Activated naive CD4-positive, alpha-beta T cell treated with Interleukin-2 at 50 U/mL for 16 hours (primary cell): ENCODE measurements around the gene L3MBTL3.
"Not testable (repeated sequence)": the region's sequence is repeated elsewhere in the genome, so short reads cannot be mapped to it uniquely, and the experiment has no call there.

Experiments
- DNase-seq: peaks from one replicate; pipeline ENCODE4 v3.0.0-alpha.2; 2020

Gene L3MBTL3

DNA sequence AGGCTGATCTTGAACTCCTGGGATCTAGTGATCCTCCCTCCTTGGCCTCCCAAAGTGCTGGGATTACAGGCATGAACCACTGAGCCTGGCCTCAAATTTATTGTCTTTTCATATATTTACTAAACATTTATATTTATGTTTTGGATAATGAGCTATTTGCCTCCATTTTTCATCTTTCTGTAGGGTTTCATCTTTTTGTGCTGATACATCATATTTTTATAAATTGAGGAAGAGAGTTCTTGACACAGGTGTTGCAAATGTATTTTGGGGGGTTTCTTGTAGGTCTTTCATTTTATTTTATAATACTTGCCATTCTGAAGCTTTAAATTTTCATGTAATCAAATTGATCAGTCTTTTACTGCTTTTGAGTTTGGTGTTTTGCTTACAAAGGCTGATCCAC lies 72.4 kb downstream of the L3MBTL3 start:
- no peak for DNase-seq

DNA sequence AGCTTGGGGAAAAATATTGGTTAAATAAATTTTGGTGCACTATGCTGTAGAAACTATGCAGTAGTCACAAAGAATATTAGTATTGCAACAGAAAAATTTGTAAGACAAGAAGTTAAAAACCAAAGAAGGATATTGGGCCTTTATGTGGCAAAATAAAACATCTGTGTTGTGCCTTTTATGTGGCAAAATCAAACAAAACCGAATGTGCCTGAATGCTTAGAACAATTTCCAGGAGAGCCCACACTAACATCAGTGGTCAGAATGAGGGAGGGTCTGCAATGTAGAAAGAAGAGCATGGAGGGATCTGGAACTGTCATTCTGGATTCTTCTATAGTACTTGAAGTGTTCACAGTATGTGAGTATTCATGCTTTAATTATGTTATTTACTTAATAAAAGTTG lies 75.2 kb downstream of the L3MBTL3 start:
- DNase-seq, result no peak

DNA sequence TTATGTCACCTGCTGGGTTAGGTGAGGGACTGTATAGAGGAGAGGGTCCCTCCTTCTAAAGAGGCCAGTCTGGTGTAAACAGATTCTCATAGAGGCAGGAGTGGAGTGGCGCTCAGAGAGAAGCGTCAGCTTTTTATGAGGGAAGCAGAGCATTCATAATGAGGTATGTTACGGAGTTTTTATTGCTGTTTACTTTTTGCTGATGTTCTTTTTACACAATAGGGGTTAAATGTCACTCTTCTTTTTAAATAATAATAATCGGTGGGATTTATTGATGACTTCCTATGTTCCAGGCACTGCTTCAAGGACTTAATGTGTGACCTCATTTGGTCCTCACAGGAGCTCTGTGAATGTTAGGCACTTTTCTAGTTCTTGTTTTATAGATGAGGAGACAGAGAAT lies 79.9 kb downstream of the L3MBTL3 start:
- DNase-seq, result no peak

DNA sequence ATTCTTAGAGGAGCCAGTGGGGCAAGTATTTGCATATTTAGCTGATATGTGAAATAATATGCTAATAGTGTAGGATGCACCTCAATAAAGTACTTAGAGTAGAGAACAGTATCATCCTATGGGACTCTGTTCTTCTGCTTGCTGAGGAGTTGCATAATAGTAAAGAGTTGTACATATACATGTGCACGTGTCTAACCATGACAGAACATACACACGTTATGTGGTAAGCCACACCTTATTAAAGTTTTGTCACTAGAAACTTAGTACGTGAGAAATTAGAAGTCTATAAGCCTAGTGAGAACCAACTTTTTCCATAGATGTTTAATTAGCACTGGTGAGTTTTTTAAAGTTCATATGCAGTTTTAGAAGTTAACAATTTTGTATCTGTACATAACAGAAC lies 80.7 kb downstream of the L3MBTL3 start:
- DNase-seq, result no peak

DNA sequence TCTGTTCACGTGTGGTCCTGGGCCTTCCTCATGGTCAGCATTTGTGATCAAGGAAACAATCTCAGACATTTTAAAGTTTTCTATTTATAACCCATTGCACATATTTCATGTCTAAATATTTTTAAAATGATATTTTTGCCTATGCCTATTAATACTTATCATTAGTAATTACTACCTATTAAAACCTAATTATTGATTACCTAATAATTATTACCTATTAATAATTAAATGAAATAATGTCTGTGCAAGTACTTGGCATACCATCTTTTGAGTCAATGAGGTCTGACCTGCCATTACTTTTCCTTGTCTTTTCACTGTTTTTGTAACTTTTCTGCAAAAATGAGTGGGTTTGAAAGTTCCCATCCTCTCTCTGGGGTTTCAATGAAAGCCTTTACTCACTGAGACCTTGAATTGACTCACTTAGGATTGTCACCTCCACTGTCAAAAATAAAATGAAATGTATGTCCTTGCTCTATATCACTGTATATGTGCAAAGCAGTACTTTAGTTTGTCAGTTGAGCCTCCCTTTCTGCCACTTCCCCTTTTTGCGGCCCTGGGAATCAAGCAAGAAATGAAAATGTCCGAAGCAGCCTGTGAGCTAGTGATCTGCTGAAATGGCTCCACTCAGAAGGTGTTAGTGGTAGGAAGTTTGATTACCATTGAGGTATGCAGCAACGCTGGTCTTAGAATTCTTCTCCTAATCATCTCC lies 87.8 kb downstream of the L3MBTL3 start:
- no peak for DNase-seq

DNA sequence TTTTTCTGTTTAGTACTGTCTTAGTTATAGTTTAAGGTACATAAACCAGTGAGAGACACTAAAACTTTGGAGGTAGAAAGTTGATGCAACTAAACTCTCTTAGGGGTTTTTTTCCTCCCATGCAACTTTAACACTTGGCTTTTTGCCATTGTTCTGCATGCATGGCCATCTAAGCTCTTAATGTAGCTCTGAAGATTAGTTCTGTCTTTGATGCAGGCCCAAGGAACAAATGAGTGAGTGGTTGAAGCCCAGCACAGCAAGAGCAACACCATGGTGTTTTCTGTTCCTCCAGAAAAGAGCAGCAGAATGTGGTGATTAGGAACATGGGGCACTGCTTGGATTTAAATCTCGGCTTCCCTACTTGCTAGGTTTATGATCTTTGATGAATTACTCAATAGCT lies 89.3 kb downstream of the L3MBTL3 start:
- DNase-seq, result no peak

DNA sequence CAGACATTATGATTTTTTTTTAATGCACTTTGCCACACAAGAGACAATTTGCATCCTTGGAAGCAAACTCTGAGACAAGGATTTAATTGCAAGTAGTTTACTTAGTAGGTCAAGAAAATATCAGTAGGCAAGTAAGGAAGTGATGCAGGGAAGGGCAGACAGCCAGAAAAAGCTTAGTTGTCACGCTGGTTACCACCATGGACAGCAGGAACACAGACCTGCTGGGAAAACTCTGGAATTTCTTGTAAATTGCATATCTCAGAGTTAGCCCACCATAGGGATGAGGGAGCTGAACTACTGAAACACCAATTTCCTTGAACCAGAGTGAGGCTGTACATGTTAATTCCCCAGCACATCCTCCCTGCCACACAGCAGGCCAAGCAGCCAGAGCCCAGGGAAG lies 92.7 kb downstream of the L3MBTL3 start:
- DNase-seq, result no peak

DNA sequence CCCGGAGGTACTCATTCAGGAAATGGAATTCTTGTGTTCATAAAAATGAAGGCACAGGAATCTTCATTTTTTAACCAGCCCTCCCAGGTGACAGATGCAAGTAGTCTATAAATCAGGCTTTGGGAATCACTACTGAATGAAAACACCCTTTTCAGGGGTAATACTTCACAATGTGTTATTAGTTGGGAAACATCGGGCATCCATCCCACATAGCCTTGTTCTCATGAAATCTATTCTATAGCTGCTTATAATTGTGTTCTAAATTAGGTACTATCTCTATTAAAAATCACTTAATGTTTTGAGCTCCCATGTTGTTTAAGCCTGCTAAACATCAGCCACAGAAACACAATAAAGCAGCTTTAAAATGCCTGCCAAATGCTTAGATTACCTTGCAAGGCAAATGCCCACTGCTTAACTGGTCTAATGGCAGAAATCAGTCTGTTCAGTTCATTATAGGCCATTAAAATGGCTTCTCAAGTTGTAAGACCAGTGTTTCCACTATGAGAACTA lies 94.9 kb downstream of the L3MBTL3 start:
- DNase-seq, result no peak

DNA sequence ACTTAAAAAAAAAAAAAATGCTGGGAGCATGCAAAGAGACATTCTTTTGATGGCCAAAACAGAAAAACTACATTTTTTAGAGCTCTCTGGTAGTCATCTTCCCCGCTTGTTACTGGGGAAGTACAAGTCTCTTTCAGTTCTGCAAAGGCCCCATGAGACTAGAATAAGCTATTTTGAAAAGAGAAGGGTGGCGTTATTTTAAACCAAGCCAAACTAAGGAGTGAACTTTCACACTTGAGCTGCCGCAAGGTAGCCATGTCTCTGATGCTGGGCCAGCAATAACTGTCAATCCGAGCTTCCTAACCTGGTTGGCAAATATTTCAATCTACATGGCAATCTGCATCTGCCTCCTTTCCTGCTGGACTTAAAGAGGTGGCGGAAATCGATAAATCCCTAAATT lies 96.7 kb downstream of the L3MBTL3 start:
- no peak for DNase-seq

DNA sequence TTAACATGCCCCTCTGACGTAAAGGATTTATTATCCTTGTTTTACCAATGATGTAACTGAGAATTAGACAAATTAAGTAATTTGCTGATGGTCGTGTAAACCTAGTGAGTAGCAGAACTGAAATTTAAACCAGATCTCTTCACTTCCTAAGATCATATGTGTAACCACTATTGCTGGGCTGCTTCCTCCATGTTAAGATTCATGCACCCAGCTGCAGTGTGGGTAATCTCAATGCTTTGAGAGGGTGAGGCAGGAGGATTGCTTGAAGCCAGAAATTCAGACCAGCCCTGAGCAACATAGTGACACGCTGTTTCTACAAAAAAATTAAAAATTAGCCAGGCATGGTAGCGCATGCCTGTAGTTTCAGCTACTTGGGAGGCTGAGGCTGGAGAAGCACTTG lies 97.9 kb downstream of the L3MBTL3 start:
- no peak for DNase-seq

DNA sequence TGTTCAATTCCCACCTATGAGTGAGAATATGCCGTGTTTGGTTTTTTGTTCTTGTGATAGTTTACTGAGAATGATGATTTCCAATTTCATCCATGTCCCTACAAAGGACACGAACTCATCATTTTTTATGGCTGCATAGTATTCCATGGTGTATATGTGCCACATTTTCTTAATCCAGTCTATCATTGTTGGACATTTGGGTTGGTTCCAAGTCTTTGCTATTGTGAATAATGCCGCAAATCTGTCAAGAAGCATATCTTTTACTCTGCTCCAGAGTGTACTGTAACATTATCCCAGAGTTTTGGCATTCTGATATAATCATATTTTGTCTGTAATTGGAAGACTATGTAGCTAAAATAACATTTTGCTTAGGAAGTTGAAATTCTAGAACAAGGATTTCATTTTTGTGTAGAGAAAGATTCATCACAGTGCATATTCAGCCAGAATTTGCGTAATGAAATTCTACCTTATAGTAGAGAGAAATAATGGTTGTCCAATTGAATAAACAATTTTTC lies 98.9 kb downstream of the L3MBTL3 start:
- not testable (repeated sequence) for DNase-seq

DNA sequence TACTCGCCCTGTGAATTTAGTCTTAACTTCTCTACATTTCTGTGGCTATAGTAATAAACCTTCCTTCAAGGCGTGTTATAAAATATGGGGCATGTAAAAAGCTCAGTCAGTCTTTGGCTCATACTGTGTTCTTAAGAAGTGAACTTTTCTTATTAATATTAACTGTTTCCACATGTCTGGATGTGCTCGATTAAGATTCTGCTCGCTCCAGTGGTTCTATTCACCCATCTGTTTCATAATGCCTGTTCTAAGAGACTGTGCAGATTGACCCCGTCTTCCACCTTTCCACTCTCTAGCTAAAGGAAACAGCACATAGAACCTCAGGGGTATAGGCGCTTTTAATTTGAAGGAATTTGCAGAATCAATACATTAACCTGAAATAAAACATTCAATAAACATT lies 99.9 kb downstream of the L3MBTL3 start:
- no peak for DNase-seq

DNA sequence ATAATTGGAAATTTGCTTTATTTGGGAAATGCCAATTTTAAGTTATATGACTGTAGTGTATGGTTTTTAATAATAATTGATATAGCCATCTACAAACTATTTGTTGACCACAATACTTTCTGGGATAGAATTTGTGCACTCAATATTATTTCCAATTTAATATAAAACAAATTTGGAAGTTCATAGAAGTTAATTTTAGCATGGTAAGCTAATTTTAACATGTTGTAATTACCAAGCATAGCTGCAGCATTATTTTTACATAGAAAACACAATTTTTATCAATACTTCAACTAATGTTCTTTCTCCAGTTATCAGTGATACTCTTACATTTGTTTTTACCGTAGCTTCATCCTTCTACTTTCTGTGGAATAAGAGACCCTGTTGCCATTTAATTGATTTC lies 100.8 kb downstream of the L3MBTL3 start:
- no peak for DNase-seq

DNA sequence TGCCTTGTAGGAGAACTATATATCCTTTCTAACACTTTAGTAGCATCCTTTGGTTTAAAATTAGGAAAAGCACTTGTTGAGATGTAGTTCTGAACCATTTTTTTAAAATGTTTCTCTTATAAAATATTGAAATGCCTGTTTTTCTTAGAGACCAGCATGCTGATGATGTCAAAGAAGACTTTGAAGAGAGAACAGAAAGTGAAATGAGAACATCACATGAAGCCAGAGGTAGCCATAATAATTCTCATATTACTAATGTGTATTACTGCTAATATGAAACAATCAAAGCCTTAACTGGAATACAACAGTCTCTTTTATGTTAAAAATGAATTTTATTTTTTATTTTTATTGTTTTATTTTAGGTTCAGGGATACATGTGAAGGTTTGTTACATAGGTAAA lies 102.3 kb downstream of the L3MBTL3 start:
- DNase-seq, result no peak

DNA sequence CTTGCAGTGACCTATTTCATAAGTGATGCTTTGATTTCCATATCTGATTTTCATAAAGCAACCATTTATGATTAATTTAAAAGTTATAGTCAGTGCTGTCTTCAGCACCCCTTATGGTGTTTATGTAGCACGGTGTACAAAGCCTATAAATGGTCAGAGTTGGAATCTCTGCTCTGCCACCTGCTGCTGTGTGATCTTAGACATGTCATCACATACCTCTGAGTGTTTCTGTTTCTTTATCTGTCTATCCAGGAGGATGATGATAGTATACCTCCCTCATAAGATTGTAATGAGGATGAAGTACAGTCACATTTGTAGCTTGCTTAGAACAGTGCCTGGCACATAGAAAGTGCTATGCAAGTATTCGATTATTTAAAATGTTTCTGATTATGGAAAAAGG lies 103.9 kb downstream of the L3MBTL3 start:
- no peak for DNase-seq

DNA sequence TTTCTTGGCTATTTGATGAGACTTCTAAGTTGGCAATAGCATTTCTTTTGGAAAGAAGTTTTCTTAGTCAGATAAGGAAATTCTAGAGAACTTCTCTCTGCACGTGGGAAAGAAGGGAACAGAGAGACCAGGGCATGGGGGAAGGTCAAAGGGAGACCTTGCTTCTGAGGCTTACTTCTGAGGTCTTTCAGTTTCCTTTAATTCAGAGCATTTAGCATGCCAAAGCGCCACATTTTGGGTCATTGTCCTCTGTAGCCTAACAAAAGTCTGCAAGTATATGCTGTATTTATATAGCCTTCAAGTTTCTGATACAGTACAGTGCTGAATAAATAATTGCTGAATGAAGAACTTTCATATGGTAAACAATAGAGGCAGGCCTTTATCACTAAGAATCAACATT lies 108.8 kb downstream of the L3MBTL3 start:
- no peak for DNase-seq

DNA sequence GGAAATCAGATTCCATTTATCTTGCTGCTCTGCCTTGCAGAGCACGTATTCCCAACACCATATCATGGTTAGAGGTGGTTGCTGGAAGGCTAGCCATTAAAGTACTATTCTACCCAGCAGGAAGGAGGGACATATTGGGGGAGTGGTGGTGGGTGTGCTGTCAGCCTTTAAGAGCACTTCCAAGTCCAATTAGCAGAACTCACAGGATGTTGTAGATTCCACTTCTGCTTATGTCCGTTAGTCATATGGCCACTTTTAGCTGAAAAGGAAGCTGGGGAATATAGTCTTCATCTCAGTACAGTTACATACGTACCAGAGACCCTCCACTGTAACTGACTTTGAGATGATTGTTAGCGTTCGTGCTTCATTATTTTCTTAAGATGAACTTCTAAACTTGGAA lies 109.9 kb downstream of the L3MBTL3 start:
- no peak for DNase-seq

DNA sequence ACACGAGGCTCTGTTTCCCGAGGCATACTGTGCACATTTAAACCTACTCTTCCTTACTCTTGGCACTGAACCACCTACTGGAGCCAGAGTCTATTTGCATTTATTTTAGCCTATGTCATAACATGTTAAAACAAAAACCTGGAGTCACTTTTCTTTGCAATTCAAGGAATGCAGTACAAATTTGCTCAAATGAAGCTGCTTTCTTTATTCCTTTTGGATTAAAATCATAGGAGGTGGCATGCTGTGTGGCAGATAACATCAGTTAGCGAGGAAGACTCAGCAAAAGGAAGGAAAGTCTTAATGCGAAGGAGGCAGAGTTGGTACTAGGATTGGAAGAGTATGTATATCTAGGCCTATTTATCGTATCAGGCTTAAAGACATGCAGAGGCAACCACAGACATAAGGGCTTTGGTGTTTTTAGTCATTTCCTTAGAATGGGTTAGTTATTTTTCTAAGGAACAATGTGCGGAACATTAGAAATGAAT lies 111.4 kb downstream of the L3MBTL3 start:
- no peak for DNase-seq

DNA sequence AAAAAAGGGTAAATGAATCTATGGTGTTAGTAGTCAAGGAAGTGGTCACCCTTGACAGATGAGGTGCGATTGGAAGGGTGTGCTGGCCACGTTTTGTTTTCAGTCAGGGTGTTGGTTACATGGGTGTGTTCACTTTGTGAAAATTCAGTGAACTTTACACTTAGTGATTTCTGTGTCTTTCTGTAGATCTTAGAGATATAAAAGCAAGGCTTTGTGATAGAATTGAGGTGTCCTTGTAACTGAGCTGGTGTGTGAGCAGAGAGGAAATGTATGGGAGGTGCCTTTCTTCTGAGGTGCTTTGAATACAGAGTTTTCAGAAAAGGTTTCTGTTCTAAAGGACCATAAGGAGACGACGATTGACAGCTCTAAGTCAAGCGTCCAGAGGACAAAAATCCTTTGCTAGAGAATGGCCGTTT lies 113.9 kb downstream of the L3MBTL3 start:
- peak; percentile 44 for DNase-seq

DNA sequence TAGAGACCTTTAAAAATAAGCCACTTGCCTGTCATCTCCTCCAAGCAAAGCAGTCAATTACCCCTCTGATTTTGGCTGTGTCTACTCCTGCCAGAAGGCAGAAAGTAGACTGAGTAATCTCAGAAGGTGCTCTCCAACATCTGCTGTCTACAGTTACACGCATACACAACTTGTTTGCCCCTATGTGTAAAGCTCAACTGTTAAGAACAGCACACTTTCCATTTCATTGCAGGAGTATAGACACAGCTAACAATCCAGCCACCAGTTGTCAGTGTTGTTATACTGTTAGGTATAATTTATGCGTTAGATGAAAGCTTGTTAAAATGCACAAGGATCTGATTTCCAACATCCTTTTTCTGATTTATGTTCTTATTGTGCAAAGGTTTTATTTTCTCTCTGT lies 116.2 kb downstream of the L3MBTL3 start:
- DNase-seq, result no peak

DNA sequence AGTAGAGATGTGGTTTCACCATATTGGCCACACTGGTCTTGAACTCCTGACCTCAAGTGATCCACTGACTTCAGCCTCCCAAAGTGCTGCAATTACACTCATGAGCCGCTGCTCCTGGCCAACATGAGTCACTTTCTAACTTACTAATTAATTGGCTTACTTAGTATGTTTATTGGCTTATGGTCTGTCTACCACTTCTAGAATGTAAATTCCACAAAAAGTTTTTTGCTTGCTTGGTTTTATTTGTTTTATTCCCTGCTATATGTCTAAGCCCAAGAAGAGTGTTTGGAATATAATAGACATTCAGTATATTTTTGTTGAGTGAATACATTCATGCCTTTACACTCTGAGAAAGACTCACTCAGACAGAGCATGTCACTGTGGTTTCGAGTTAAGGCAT lies 118.4 kb downstream of the L3MBTL3 start:
- DNase-seq, result no peak

DNA sequence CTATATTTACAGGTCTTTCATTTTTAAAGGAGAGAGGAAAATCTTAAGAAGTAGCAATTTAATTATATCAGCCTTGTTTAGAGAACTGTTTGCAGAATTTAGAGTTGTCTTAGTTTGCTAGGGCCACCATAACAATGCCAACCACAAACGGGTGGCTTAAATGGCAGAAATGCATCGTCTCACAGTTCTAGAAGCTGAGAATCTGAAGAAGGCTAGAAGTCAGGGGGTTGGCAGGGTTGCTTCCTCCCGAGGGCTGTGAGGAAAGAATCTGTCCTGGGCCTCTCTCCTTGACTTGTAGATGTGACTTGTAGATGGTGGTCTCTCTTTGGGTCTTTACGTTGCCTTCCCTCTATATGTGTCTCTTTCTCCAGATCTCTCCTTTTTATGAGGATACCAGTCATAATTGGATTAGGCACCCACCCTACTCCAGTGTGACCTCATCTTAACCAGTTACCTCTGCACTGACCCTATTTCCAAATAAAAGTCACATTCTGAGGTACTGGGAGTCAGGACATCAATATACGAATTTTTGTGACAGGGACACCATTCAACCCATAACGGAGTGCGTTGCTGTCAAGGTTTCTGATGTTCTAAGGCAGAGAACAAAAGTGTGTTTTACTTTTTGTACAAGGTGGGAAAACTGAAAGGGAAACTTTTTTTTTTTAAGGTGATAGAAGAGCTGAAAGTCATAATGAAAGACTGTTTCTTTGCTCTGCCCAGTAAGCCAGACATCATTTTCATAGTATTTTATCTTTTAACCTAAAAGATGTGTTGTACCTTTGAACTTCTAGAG lies 119.9 kb downstream of the L3MBTL3 start:
- no peak for DNase-seq

DNA sequence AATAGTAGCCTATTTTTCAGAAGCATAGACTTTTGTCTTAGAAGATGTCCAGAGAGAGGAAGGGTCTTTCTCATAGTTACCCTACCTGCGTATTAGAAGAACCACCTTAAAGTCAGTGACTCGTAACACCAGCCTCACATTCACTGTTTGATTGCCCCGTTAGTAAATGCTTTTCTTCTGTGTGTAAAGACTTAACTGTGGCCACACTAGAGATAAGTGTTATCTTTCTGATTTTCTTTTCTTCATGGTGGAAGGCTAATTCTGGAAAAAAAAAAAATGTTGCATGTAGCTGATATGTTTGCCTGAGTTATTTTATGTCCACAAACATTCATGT lies 120.5 kb downstream of the L3MBTL3 start:
- no peak for DNase-seq

DNA sequence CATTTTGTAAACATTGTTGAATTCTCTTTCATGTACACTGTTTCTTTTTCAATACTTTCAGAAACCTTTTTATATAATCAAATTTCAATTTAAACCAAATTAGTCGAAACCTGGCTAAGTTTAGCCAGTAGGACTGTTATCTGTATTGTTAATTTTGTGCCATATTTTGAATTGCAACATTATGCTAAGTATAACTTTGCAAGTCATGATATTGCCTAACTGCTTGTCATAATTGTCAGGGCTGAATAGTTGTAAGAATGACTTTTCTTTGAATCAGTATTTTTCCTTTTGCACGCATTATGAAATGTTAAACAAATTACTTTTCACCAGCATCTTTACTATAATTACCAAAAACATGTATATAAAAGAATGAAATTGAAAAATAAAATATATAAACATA lies 121.7 kb downstream of the L3MBTL3 start:
- DNase-seq, result no peak
